Ecto neural progenitor cell (in vitro differentiated cells): ENCODE measurements around the gene ZNF74.
A peak's percentile ranks its signal among the peaks of the same experiment; 100 is the strongest.

Experiments
- DNase-seq: peaks from one replicate; pipeline ENCODE4 v3.0.0-alpha.2; 2018; ENCODE audit warnings: low spot score

Gene ZNF74

DNA sequence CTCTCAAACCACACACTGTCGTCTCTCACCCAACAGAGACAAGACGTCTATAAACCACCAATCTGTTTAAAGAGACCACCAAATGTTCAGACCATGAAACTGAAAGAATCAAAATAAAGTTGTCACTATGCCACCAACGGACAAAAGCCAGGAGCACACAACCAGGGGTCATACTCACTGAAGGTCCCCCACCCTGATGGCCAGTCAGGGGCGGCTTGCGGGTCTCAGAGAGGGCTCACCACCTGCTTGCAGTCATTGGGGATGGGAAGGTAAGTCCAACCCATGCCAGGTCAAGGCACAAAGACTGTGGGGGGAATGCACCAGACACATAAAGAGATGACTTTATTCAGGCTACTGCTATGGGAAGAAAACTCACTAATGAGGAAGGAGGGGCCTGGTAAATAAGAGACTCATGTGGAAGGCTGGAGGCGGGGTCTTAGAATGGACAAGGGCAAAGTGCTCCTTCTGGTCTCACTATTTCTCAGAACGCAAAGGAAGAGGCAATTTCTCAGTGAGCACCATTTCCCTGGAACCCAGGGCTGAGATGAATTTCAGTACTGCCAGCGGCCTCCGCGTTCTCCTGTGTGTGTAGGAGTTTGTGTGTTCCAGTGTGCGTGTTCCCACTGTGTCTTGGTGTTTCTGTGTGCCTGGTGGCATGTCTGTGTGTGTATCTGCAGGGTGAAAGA lies 26.3 kb downstream of the ZNF74 start:
- DNase-seq: no peak

DNA sequence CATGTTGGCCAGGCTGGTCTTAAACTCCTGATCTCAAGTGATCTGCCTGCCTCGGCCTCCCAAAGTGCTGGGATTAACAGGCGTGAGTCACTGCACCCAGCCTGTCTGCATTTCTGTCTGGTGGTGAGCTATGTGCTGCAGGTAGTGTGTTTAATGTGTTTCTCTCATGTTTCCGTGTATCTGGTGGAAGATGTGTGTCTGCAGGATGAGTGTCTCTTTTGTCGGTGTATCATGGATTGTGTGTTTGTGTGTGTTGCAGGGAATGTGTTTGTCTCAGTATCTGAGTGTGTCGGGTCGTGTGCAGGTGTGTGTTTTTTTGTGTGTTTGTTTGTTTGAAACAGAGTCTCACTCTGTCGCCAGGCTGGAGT lies 27.5 kb downstream of the ZNF74 start:
- no peak for DNase-seq

DNA sequence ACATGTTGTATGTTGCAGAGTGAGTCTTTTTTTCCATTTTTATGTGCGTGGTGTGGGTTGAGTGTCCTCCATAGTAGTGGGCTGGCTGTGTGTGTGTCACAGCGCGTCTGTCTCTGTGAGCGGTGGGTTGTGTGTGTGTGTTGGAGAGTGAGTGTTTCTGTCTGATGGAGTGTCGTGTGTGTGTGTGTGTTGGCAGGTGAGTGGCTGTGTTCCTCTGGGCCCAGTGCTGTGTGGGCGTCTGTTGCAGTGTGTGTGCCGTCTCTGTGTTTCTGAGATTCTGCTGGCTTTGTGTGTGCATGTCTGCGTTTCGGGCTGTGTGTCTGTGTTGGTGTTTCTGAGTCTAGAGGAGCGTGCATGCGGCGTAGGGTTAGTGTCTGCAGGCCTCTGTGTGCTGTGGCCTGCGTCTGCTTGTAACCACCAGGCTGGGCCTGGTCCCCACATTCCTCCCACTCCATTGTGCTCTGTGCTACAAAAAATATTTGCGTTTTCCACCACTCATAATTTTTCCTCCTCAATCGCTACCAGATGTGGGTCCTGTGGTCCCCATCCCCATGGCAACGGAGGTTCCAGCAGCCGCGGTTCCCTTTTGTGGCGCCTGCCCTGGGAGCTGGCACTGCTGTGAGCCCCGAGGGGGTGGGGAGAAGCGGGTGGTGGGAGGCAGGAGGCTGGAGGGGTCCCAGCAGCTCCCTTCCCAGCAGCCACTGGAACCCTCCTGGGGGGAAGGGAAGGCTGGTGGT lies 28.5 kb downstream of the ZNF74 start:
- DNase-seq: no peak

DNA sequence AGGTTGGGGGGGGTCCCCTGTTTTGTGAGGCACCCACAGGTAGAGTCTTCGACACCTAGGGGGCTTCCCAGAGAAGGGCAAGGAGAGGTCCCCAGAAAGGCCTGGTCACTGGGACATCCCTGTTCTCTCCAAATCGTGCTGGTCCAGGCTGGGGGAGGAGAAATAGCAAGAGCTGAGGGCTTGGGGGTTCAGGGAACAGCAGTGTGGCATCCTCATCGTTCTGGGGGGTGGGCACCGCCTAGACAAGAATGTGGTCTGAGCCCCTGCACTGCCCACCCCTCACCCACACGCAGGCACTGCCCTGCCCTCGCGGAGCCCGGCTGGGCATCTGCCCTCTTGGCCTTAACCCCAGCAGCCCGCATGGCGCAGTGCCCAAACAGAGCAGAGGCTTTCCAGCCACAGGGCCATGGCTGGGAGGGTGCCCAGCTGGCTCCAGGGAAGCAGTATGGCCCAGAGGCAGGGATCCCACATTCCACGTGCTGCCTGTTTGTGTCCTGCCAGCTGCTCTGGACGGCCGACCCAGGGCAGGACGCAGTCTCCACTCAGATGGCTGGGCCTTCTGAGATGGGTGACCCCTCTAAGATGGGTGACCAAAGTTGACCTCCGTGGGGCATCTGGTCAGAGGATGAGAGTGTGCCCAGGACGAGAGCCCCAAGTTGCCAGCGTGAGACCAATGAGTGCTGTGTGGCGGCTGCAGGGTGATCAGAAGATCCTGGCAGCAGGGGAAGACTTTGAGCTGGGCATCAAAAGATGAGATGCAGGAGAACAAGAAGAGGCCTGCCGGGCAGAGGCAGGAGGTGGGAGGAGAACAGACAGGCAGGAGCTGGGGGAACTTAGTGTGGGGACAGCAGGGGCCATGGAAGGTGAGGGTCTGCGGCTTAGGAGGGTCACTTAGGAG lies 29.3 kb downstream of the ZNF74 start:
- DNase-seq: no peak

DNA sequence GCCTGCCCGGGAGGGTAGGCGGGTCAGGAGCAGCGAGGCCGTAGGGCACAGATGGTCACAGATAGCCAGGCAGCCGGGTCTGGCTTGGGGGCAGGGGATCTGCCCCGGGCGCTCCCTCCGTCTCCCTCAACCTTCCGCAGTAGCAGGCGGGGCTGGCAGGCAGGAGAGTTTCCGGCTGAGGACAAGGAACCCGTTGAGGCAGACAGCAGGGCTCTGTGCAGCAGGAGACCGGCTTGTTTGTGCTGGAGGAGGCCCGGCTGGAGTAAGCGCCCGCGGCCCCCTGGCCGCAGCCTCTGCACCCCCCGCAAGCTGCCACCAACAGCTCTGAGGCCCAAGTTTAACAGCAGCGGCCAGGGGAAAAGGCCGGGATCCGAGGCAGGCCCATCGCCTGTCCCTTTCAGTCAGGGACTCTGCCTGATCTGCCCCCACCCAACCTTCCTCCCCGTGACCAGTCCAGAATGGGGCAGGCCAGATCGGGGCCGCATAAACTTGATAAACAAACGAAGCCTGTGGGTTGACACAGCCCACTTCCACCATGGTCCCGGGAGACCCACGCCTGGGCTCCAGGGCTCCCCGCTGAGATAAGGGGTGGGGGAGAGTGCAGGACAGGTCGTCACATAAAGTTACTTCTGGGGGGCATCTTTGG lies 30.1 kb downstream of the ZNF74 start:
- DNase-seq: no peak

DNA sequence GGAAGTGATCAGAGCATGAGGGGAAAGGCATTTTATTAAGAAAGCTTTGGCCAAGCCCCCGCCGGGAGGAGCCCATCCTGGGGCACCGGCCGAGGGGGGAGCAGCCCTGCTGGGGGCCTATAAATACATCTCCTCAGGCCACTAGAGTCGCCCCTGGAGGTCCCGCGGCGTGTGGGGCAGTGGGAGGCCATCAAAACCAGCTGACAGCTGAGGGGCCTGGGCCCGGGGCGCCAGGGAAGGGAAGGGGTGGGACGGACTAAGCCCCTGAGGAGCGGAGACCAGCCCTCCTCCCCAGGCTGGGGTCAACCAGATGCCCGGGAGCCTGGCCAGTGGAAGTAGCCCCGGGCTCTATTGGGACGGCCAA lies 30.6 kb downstream of the ZNF74 start:
- DNase-seq: no peak

DNA sequence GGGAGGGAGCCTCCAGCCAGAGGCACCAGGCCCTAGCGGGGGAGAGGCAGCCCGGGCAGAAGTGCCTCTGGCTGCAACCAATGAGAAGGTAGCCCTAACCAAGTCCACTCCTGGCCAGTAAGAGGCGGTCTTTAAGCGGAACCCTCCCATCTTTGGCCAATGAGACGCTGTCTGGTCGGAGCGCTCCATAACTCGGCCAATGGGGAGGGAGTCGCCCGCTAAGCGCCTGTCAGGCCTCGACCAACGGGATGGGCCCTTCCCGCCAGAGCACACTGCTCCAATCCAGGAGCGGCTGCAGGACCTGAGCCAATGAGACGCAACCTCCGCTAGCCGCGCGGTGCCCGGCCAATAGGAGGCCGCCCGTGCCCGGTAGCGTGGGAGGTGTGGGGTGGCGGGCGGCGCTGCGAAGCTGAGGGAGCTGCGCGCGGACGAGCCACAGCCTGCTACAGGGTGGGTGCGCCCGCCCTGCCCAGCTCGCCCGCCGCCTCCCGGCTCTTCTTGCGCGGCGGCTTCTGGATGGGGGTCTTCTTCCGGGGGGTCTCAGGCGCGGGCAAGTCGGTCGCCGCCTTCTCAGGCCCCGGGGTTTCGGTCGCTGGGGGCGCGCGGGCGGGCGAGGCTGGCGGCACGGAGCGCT lies 31.1 kb downstream of the ZNF74 start:
- peak; percentile 79 for DNase-seq

DNA sequence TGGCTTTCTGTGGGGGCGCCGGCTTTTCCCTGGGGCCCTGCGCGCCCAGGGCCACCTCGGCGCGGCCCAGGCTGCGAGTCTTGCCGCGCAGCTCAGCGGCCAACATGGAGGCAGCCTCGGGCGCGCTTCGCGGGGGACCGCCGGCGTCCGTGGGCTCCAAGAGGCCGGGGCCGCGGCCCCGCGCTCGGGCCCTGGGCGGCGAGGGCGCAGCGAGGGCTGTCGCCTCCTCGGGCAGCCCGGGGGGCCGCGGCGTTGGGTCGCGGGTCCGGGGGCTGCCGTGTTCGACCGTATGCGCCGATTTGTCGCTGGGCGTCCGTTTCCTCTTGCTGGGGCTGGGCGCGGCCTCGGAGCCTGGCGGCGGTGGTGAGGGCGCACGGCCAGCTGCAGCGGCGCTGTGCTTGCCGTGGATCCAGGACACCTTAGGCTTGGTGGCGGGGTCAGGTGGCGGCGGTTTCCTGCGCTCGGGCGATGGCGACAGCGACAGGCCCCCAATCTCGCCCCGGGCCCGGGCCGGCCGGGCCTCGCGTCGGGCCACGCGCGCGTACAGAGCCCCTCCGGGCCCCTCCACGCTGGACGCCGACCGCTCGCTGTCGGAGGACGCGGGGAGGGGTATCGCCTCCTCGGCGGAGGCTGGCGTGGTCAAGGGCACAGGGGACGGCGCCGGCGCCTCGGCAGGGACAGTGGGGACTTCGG lies 31.8 kb downstream of the ZNF74 start:
- DNase-seq: no peak

DNA sequence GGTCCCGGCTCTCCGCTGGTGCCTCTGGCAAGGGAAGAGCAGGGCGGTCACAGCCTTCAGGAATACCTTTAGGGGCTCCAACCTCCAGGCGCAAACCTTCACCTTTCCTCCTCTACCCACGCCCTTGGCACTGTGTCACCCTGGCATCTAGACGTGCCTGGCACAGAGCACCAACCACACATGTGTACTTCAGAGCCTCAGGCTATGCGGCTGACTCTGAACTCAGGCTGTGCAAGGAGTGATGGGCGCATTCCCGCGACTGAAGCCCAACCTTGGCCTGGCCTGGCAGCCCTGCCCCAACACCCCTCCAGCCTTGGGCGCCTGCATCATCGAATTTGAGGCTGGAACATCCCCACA lies 32.3 kb downstream of the ZNF74 start:
- no peak for DNase-seq

DNA sequence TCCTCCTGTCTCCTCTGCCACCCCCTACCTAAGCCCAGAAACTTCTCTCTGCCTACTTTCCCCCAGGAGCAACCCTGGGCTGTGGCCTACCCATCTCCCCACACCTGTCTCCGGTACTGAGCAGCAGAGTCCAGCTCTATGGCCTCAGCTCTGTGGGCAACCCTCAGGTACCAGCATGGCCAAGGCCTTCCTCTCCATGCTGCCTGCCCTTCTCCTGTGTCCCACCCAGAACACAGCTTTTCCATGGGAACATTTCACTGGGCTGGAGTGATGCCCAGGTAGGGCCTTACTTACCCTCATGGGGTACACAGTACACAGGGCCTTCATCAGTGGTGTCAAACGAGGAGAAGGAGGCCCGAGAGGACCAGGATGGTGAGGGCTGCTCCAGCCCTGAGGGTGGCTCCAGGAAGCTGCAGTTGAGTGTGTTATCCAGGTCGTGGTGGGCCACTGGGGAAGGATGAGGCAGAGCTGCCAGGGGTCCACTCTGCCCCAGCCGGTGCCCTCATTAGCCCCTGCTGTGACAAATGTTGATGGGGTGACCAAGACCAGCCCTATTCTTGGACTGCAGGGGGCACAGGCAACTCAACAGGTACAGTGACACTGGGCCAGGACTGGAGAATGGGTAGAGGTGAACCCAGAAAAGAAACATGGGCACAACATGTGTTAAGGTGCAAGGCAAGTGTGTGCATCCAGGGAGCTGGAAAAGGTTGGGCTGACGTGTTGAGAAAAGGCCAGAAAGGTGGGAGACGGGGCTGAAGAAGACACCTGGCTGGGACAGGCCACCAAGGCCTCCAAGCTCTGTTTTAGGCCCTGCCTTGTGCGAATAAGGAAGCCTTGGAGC lies 33.4 kb downstream of the ZNF74 start:
- no peak for DNase-seq

DNA sequence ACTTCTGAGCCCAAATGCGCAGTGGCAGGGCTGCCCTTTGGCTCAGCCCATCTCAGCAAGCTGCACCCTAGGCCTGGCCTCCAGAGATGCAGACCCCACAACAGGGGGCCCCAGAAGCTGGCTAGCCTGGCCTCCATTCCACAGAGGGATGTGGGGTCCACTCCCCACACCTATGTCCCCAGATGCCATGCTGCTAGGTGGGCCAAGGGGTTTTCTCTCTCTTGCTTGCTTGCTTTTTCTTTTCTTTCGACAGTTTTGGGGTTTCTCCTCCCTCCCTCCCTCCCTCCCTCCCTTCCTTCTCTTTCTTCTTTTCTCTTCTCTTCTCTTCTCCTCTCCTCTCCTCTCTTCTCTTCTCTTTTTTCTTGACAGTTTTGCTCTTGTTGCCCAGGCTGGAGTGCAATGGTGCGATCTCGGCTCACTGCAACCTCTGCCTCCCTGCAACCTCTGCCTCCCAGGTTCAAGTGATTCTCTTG lies 34.0 kb downstream of the ZNF74 start:
- no peak for DNase-seq

DNA sequence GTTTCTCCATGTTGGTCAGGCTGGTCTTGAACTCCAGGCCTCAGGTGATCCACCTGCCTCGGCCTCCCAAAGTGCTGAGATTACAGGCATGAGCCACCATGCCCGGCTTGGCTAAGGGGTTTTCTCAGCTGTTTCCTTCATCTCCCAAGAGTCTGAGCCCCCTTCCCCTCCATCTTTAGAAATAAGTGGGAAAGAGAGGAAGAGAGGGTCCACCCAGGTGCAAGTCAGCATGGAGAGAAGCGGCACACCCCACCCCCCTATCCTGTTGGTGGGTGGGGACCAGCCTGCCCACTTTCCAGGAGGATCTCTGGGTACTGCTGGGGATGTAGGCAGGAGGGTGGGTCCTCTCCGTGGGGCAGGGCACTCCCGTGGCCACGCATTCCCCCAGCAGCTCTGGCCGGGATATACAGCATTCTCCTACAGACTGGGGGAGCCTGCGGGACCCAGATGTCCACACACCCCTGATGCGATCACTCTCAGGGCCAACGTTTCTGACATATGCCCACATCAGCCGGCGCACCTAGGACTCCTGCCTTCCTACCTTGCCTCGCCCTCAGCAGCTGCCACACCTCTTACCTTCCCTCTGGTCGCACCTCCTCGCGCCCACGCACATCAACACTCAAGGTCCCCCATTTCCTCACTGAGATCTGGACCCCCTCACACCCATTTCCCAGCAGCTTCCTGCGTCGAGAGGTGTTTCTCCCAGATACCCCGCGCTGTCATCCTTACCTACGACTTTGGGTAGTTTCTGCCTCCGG lies 34.7 kb downstream of the ZNF74 start:
- no peak for DNase-seq

DNA sequence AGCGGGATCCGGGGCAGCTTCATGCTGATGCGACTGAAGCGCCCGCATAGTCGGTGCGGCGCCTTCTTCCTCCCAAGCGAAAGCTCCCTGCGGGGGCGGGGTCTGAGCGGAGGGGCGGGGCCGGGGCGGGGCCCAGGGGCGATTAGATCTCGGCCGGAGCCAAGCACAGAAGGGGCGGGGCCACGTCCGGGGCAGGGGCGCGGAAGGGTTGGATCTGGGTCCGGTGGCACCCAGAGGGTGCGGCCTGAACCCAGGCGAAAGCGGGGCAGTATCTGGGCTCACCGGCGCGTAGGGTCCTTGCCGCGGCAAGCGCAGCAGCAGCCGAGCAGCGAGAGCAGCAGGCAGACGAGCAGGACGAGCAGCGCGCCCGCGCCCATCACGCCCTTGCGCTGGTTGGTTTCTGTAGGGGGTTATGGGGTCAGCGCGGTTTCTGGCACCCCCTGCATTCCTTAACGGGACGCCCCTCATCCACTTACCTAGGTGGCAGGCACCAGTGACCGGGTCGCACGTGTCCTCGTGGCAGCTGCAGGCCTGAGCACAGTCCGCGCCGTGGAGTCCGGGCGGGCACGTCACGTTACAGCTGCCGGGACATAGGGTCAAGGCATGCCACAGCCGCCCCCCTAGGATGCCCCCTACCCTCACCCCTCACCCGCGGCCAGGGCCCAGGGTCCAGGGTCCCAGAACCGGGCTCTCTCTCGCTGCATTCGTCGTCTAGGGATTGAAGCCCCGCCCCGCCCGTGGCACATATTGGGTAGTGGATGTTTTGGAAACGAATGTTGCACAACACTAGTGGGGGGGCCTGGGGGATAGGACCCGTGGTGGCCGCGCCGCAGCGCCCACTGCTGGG lies 35.5 kb downstream of the ZNF74 start:
- DNase-seq: peak; percentile 90

DNA sequence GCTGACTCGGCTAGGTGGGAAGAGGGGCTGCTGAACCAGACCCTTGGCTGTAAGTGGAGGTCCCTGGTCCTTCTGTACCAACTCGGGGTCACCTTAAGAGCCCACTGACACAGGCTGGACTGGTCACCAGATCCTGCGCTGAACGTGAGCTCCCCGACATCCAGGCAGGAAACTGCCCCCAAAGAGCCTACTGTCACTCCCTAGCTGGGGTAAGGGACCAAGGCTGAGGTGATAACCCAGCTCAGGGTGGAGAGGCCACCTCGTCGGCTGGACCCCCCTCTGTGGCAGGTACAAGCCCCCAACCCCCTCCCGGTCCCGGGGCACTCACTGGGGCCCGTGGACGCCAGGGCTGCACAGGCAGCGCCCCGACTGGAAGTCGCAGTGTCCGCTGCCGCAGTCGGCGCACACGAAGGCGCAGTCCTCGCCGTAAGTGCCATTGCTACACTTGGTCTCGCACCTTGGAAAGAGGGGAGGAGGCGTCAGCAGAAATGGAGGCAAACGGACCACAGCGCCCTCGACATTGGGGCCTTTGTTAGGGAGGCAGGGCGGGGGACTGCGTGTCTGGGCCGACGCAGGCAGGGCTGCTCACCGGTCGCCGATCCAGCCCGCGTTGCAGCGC lies 36.3 kb downstream of the ZNF74 start:
- no peak for DNase-seq

DNA sequence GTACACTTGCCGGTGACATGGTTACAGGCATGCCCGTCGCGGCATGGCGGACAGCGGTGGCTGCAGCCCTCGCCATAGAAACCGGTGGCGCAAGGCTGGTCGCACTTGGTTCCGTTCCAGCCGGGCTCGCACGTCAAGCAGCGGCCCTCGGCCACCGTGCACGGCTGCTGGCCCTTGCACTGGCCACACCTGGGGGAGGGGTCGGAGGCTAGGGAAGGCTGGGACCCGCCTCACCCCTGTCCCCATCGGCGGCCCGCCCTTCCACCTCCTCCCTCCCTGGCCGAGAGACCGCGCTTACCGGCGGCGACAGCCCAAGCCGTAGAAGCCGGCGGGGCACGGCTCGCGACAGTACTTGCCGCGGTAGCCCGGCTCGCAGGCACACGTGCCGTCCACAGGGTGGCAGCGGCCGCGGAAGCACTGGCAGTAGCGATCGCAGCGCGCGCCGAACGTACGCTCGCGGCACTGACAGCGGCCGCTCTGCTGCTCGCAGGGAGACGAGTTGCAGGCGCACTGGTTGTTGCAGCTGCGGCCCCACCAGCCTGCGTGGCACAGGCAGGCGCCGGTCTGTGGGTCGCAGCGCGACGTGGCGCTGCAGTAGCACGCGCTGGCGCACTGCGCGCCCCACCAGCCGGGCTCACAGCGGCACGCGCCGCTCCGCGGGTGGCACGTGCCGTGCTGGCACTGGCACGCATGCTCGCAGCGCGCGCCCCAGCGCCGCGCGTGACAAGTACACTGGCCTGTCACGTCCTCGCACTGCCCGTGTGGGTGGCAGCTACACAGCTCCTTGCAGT lies 37.0 kb downstream of the ZNF74 start:
- DNase-seq: peak; percentile 78

DNA sequence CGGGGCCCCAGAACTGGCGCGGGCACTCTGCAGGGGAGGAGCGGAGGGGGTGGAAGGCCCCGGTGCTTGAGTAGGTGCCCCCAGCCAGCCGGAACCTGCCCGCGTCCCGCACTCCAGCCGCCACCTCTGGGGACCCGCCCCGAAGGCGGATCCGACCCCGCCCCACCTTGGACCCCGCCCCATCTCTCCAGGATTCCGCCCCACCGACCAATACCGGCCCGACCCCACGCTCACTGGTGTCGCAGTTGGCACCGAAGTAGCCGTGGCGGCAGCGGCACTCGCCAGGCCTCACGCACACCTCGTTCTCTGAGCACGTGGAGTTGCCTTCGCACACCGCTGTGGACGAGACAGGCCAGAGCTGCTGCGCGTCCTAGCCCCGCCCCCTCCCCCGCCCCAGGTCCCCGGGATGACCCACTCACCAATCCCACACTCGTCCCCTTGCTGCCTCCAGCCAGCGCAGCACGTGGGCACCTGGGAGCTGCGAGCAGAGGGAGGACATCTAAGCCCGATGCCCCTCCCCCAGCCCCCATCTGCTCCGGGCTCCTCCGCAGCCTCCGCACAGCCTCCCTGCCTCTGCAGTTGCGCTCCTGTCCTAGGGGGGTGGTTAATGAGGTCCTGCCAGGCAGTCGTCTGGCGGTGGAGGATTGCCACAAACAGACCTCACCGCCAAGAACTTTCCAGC lies 37.7 kb downstream of the ZNF74 start:
- DNase-seq: no peak

DNA sequence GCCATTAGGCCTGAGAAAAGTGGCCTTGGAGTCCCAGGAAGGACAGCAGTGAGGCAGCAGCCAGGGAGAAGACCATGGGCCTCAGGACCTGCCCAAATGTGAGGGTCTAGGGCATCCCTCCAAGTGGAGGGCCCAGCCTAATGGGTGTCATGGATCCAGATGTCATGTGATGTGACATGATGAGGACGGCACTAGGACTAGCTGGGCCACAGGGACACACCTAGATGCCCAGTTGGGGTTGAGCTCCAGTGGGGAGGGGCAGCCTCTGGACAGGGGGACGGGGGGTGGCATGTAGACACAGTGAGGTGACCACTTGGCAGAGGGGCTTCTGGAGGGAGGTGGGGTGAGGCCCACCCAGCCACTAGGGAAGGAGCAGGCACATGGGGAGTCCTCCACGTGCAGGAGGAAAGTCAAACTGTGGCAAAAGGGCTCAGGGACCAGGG lies 38.3 kb downstream of the ZNF74 start:
- no peak for DNase-seq
